ENCODE data around the gene TOMM6.

The TOMM6 gene

DNA sequence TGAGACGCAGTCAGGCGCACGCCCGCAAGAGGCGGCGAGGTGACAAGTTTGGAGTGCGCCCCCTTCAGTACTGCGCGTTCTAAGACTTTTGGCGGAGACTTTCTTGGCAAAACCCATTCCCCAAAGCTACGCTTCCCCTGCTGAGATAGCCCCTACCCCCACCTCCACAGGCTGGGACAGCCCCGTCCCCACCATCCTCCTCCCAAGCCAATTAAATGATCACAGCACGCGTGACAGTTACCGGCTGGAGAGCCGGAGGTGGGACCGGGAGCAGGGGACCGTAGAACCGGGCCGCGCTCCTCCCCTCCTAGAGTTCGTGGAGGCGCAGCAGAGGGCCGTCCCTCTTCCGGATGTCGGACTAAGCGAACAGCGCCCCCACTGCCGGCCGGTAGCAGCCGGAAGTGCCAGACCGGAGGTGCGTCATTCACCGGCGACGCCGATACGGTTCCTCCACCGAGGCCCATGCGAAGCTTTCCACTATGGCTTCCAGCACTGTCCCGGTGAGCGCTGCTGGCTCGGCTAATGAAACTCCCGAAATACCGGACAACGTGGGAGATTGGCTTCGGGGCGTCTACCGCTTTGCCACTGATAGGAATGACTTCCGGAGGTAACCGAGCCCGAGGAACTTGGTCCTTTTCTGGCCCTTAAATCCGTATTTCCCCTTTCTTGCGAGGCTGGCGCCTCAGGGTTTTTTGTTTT, at the start of gene TOMM6:
Gene TOMM6 (plus strand): TSS at position 476 of the 699 bp plus-strand sequence. CDS start 4 bp downstream, at position 480.
- Mint-ChIP-seq H3K27ac (peak within 1 kb of the TSS; percentile 96), H3K4me3 (peak within 1 kb of the TSS; percentile 97), H3K27me3 (no peaks in the 10 kb centered on the region), H3K36me3 (ENCODE audit: low read depth) (peaks cover 53% of the 10 kb centered on the region), H3K4me1 (ENCODE audit: low read depth) (peaks cover 26% of the 10 kb centered on the region), H3K9me3 (no peaks in the 10 kb centered on the region)
- DNase-seq, result peak; percentile 97

GRCh38 chr6:41739041-41739440, 48.5 kb upstream of the TOMM6 start:
- no peak overlapping the region for H3K27ac Mint-ChIP-seq
- H3K4me1 Mint-ChIP-seq (ENCODE audit: low read depth), result peaks cover 4% of the 10 kb centered on the region
- no peaks in the 10 kb centered on the region for H3K36me3 Mint-ChIP-seq (ENCODE audit: low read depth)
- no peak for DNase-seq
- H3K9me3 Mint-ChIP-seq, result no peaks in the 10 kb centered on the region
- H3K4me3 Mint-ChIP-seq, result no peak overlapping the region
- H3K27me3 Mint-ChIP-seq, result no peaks in the 10 kb centered on the region

- H3K27ac Mint-ChIP-seq, result no peak overlapping the region
Measured at GRCh38 chr6:41740366-41741162, 46.9 kb upstream of the TOMM6 start.

GRCh38 chr6:41741625-41742490, 45.6 kb upstream of the TOMM6 start:
- Mint-ChIP-seq H3K36me3 (ENCODE audit: low read depth) (no peaks in the 10 kb centered on the region), H3K27me3 (no peaks in the 10 kb centered on the region), H3K9me3 (no peaks in the 10 kb centered on the region), H3K4me1 (ENCODE audit: low read depth) (no peaks in the 10 kb centered on the region), H3K27ac (no peak overlapping the region), H3K4me3 (no peak overlapping the region)
- DNase-seq, result no peak

More at GRCh38 chr6:41740366-41741162, 46.9 kb upstream of the TOMM6 start:
- no peaks in the 10 kb centered on the region for H3K36me3 Mint-ChIP-seq (ENCODE audit: low read depth)
- DNase-seq, result no peak
- H3K4me3 Mint-ChIP-seq, result no peak overlapping the region
- peaks cover 4% of the 10 kb centered on the region for H3K4me1 Mint-ChIP-seq (ENCODE audit: low read depth)
- no peaks in the 10 kb centered on the region for H3K27me3 Mint-ChIP-seq
- no peaks in the 10 kb centered on the region for H3K9me3 Mint-ChIP-seq

- no peaks in the 10 kb centered on the region for H3K4me1 Mint-ChIP-seq (ENCODE audit: low read depth)
- no peak overlapping the region for H3K27ac Mint-ChIP-seq
- no peaks in the 10 kb centered on the region for H3K27me3 Mint-ChIP-seq
- DNase-seq, result no peak
- no peaks in the 10 kb centered on the region for H3K36me3 Mint-ChIP-seq (ENCODE audit: low read depth)
- H3K4me3 Mint-ChIP-seq, result no peak overlapping the region
- no peaks in the 10 kb centered on the region for H3K9me3 Mint-ChIP-seq
Measured at GRCh38 chr6:41743406-41744235, 43.9 kb upstream of the TOMM6 start.

DNA sequence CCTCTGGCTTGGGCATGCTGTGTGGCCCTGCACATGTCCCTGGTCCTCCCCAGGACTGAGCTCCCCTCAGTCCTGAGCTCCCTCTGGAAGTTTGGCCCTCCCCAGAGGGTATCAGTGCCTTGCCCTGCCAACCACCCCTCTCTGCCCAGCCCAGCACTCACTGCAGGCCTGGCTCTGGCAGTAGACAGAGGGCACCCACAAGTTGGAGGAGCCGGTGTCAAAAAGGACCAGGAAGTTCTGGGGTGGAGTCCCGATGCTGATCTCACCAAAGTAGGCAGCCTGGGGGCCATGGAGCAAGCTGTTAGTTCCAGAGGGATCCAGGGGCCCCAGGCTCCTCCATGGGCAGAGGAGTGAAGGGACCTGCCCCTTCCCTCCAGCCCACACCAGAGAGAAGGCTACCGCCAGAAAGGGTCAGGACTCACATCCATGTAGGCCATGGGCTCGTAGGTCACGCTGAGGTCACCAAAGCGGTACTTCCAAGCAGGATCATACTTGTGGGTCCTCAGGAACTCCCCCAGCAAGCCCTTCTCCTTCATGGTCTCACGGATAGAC, 43.2 kb upstream of the TOMM6 start:
- H3K27me3 Mint-ChIP-seq, result no peaks in the 10 kb centered on the region
- H3K36me3 Mint-ChIP-seq (ENCODE audit: low read depth), result no peaks in the 10 kb centered on the region
- no peak overlapping the region for H3K27ac Mint-ChIP-seq
- no peaks in the 10 kb centered on the region for H3K9me3 Mint-ChIP-seq
- no peak for DNase-seq
- no peaks in the 10 kb centered on the region for H3K4me1 Mint-ChIP-seq (ENCODE audit: low read depth)
- no peak overlapping the region for H3K4me3 Mint-ChIP-seq

DNA sequence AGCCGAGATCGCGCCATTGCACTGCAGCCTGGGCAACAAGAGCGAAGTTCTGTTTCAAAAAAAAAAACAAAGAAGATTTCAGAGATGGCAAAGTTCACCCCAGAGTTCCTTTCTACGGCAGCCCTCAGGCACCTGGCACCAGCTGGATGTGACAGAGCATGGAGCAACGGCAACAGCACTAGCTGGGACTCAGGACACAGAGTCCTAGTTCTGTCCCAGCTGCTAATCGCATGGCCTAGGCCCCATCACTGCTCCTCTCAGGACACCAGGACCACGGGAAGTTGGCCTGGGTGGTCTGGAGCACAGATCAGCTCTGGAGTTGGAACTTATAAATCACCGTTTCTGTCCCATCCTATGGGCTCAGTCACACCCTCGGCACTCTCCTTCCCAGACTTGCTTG, 41.4 kb upstream of the TOMM6 start:
- no peaks in the 10 kb centered on the region for H3K36me3 Mint-ChIP-seq (ENCODE audit: low read depth)
- no peaks in the 10 kb centered on the region for H3K9me3 Mint-ChIP-seq
- no peak overlapping the region for H3K27ac Mint-ChIP-seq
- DNase-seq, result no peak
- no peaks in the 10 kb centered on the region for H3K4me1 Mint-ChIP-seq (ENCODE audit: low read depth)
- no peaks in the 10 kb centered on the region for H3K27me3 Mint-ChIP-seq
- H3K4me3 Mint-ChIP-seq, result no peak overlapping the region

DNA sequence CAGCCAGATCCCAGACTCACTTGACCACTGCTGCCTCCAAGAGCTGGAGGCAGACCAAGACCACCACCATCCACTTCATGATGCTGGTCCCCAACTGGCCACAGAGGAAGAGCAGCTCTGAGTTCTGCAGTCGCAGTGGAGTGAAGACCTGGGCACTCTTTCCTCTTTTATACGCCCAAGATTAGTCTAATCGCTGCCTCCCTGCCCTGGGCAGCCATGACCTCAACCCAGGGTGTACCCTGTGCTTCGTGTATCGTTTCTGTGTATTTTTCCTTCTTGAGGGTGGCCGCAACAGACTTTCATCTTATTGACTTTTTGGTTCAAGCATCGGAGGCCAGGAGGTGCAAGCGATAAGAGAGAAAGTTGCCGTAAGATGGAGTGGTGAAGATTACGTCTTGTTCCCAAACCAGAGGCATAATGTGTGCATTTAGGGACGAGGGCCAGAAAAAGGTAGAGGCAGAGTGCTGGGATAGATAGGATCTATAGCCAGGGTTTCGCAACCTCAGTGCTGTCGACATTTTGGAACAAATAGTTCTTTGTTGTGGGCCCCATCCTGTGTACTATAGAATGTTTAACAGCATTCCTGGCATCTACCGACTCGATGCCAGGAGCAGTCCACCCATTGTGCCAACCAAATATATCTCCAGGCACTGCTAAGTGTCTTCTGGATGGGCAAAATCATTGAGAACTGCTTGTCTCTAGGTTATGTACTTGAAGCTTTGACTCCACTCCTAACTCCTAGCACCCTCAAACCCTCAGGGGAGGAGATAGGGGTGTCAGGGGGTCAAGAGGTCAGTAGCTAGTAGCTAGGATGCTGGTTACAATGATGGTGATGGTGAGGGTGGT, 40.0 kb upstream of the TOMM6 start, which contains the start of gene PGC:
Gene PGC (minus strand): TSS at position 142 of the 846 bp plus-strand sequence. CDS start 63 bp downstream, at position 79.
- no peaks in the 10 kb centered on the region for H3K9me3 Mint-ChIP-seq
- DNase-seq, result no peak
- H3K27me3 Mint-ChIP-seq, result no peaks in the 10 kb centered on the region
- H3K4me3 Mint-ChIP-seq, result no peak within 1 kb of the TSS
- H3K27ac Mint-ChIP-seq, result no peak within 1 kb of the TSS
- no peaks in the 10 kb centered on the region for H3K4me1 Mint-ChIP-seq (ENCODE audit: low read depth)
- no peaks in the 10 kb centered on the region for H3K36me3 Mint-ChIP-seq (ENCODE audit: low read depth)

GRCh38 chr6:41748102-41748477, 39.4 kb upstream of the TOMM6 start:
- no peaks in the 10 kb centered on the region for H3K27me3 Mint-ChIP-seq
- H3K36me3 Mint-ChIP-seq (ENCODE audit: low read depth), result no peaks in the 10 kb centered on the region

DNA sequence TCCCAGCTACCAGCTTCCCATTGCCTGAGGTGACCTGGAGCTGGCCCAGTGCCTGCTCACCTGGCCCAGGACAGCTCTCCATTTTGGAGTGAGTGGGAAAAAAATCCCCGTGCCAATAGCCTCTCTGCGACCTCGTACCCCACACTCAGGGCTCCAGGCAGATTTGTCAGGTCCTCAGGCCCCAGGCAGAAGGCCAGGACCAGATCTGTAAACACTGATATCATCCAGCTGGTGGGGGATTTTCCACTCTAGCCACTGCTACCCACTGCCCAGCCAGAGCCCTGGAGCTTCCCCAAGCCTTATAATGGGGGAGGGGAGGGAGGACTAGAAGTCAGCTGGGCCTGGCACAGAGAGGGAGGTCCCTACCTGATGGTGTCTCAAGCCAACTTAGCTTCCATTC, 39.0 kb upstream of the TOMM6 start:
- Mint-ChIP-seq H3K9me3 (no peaks in the 10 kb centered on the region), H3K4me3 (no peak overlapping the region), H3K27ac (no peak overlapping the region), H3K36me3 (ENCODE audit: low read depth) (no peaks in the 10 kb centered on the region), H3K4me1 (ENCODE audit: low read depth) (no peaks in the 10 kb centered on the region), H3K27me3 (no peaks in the 10 kb centered on the region)
- no peak for DNase-seq

More at GRCh38 chr6:41748102-41748477, 39.4 kb upstream of the TOMM6 start:
- Mint-ChIP-seq H3K4me3 (no peak overlapping the region), H3K4me1 (ENCODE audit: low read depth) (no peaks in the 10 kb centered on the region), H3K27ac (no peak overlapping the region), H3K9me3 (no peaks in the 10 kb centered on the region)
- no peak for DNase-seq

DNA sequence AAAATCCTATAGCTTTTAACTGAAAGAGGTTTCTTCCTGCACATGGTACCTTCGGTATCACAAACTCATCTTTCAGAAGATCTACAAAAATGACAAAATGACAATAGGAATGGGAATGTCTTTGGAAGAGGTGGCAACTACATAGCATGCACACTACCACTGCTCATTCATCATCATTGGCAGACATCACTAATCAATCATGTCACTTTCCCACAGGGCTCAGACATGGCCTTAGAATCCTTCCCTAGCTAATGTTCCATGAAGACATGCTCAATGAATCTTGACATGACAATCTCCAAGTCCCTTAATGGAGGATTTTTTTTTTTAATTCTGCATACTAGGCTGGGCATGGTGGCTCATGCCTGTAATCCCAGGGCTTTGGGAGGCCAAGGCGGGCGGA, 37.1 kb upstream of the TOMM6 start:
- H3K4me1 Mint-ChIP-seq (ENCODE audit: low read depth), result no peaks in the 10 kb centered on the region
- no peaks in the 10 kb centered on the region for H3K9me3 Mint-ChIP-seq
- H3K27me3 Mint-ChIP-seq, result no peaks in the 10 kb centered on the region
- no peaks in the 10 kb centered on the region for H3K36me3 Mint-ChIP-seq (ENCODE audit: low read depth)
- no peak for DNase-seq
- H3K4me3 Mint-ChIP-seq, result no peak overlapping the region
- no peak overlapping the region for H3K27ac Mint-ChIP-seq

DNA sequence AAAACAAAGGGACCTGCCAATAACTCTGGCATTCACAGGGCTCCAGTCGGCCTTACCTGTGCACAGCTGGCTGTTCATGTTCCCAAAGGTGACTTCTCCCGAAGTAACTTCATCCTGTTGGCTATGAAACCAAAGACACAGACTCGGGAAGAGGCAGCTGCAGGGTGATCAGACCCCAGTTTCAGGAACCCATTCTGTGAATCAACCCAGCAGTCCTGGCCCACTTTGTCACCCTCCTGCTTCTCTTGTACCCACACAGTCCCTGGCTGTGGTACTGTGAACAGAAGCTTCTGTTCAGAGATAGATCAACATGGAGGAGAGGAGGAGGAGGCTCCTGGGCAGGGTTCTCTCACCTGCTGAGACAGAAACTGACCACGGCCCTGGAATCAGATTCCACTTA, 31.6 kb upstream of the TOMM6 start:
- H3K4me3 Mint-ChIP-seq, result no peak overlapping the region
- DNase-seq, result no peak
- H3K4me1 Mint-ChIP-seq (ENCODE audit: low read depth), result peaks cover 2% of the 10 kb centered on the region
- H3K36me3 Mint-ChIP-seq (ENCODE audit: low read depth), result no peaks in the 10 kb centered on the region
- no peaks in the 10 kb centered on the region for H3K27me3 Mint-ChIP-seq
- no peak overlapping the region for H3K27ac Mint-ChIP-seq
- H3K9me3 Mint-ChIP-seq, result no peaks in the 10 kb centered on the region

- Mint-ChIP-seq H3K27ac (no peak overlapping the region), H3K4me3 (no peak overlapping the region), H3K36me3 (ENCODE audit: low read depth) (no peaks in the 10 kb centered on the region), H3K27me3 (no peaks in the 10 kb centered on the region), H3K4me1 (ENCODE audit: low read depth) (peaks cover 2% of the 10 kb centered on the region), H3K9me3 (no peaks in the 10 kb centered on the region)
- DNase-seq, result no peak
Measured at GRCh38 chr6:41756354-41756753, 31.1 kb upstream of the TOMM6 start.
